K562 (cell line): Measurements from ENCODE around the gene KIF6. TPM values are rescaled to one million over a fixed set of nuclear protein-coding genes. Genes with fewer than 3 reads are reported as not detected.

Experiments used
- ATAC-seq: fragments of 200-7000 bp; cut with Tn5 transposase; 3 replicates; pipeline ENCODE4 v1.9.1; 2020; ENCODE audit warnings: moderate library complexity
- BruUV-seq: library from RNA; stranded (reverse); fragments of 400-500 nt; replicated peaks from 2 replicates; lab custom pipeline; 2021; lab: Mats Ljungman, UMichigan
- CTCF ChIA-PET: fragments of 300-600 bp; formaldehyde crosslinking; extraction: SDS; loops from one replicate; lab custom pipeline; 2021; ENCODE audit warnings: low intra/inter-chr PET ratio; lab: Yijun Ruan, JAX
- POLR2A ChIA-PET: fragments of 300-600, 350-650 bp; sonication (Branson Sonifier 250); formaldehyde crosslinking; extraction: SDS; loops from one replicate; lab custom pipeline; 2021; ENCODE audit warnings: antibody characterized with exemption, inconsistent platforms; lab: Yijun Ruan, JAX
- DNase-seq, 4 experiments: peaks; one replicate each; pipeline versions ENCODE4 v3.0.0 to v3.0.0-alpha.2; 2011 to 2018; ENCODE audit warnings: low spot score in 3 of 4, mixed read lengths in 3 of 4; ENCODE audit errors: extremely low read depth in 1 of 4
- FAIRE-seq: peaks from 2 replicates; lab custom pipeline; 2011; peaks lifted over from hg19 to GRCh38; lab: Jason Lieb, UNC
- H2AFZ ChIP-seq: 2 replicates; pipeline ENCODE4 v1.6.0; 2011; ENCODE audit warnings: low read depth, low read length, control low read depth, inconsistent platforms
- H3K27ac ChIP-seq: fragments of 200-600 bp; 3 replicates; pipeline ENCODE4 v1.8.0; 2011; ENCODE audit warnings: low read depth, mild to moderate bottlenecking, control low read depth, inconsistent platforms, low read length, moderate library complexity, mixed read lengths; ENCODE audit errors: extremely low read depth
- H3K27me3 ChIP-seq, 2 experiments: fragments of 300-600 bp in 1 of 2; 2 replicates in 1 of 2; 3 replicates in 1 of 2; pipeline versions ENCODE4 v1.6.0 to v1.8.0; 2011; ENCODE audit warnings: inconsistent platforms in 2 of 2, low read length in 2 of 2, mild to moderate bottlenecking in 1 of 2, mixed read lengths in 1 of 2, moderate library complexity in 1 of 2; ENCODE audit not compliant: control insufficient read depth in 2 of 2, insufficient read depth in 2 of 2
- H3K36me3 ChIP-seq: fragments of 300-600 bp; 3 replicates; pipeline ENCODE4 v1.8.0; 2011; ENCODE audit warnings: mild to moderate bottlenecking, low read length, inconsistent platforms; ENCODE audit not compliant: control insufficient read depth, insufficient read depth
- H3K4me1 ChIP-seq, 2 experiments: fragments of 200-600 bp in 1 of 2; replicated peaks in 1 of 2; 2 replicates in 1 of 2; 3 replicates in 1 of 2; pipeline versions ENCODE4 v1.5.1 to v1.8.0; 2011; ENCODE audit warnings: inconsistent platforms in 2 of 2, low read length in 2 of 2, mild to moderate bottlenecking in 1 of 2, mixed read lengths in 1 of 2, moderate library complexity in 1 of 2; ENCODE audit not compliant: control insufficient read depth in 2 of 2, insufficient read depth in 2 of 2
- H3K4me2 ChIP-seq: 2 replicates; pipeline ENCODE4 v1.6.1; 2011; ENCODE audit warnings: low read length, control low read depth, inconsistent platforms, mixed read lengths; ENCODE audit not compliant: insufficient read depth
- H3K4me3 ChIP-seq: fragments of 200-600 bp; sonication (generic), shearing (Covaris generic); 2 replicates; pipeline ENCODE4 v1.5.1; 2016; ENCODE audit warnings: control low read depth, inconsistent platforms
- H3K79me2 ChIP-seq: fragments of 200-600 bp; 3 replicates; pipeline ENCODE4 v1.8.0; 2011; ENCODE audit warnings: low read length, inconsistent platforms; ENCODE audit not compliant: control insufficient read depth, insufficient read depth
- H3K9ac ChIP-seq, 2 experiments: 2 replicates each; pipeline versions ENCODE4 v1.6.0 to v1.6.1; 2011; ENCODE audit warnings: low read depth in 2 of 2, low read length in 2 of 2, control low read depth in 1 of 2, inconsistent platforms in 1 of 2, mild to moderate bottlenecking in 1 of 2, mixed read lengths in 1 of 2; ENCODE audit not compliant: insufficient read depth in 1 of 2
- H3K9me1 ChIP-seq: one replicate; pipeline ENCODE4 v1.6.0; 2011; ENCODE audit warnings: inconsistent platforms, mild to moderate bottlenecking, low read length, moderate library complexity; ENCODE audit not compliant: control insufficient read depth, insufficient read depth
- H3K9me3 ChIP-seq: replicated peaks from 2 replicates; pipeline ENCODE4 v1.5.1; 2011; ENCODE audit warnings: low read depth, low read length, inconsistent platforms; ENCODE audit not compliant: control insufficient read depth, insufficient read depth
- H4K20me1 ChIP-seq: replicated peaks from 2 replicates; pipeline ENCODE4 v1.6.1; 2011; ENCODE audit warnings: low read length, inconsistent platforms, mixed read lengths; ENCODE audit not compliant: control insufficient read depth, insufficient read depth
- ARHGAP35 ChIP-seq: fragments of 450-650 bp; IDR thresholded peaks from 2 replicates; pipeline ENCODE4 v1.6.1; 2018; ENCODE audit not compliant: partially characterized antibody
- HDAC3 ChIP-seq: fragments of 450-650 bp; IDR thresholded peaks from 2 replicates; pipeline ENCODE4 v1.6.1; 2018; ENCODE audit warnings: borderline replicate concordance, mild to moderate bottlenecking, moderate library complexity; ENCODE audit not compliant: partially characterized antibody
- HMGXB4 ChIP-seq: sonication (generic); formaldehyde crosslinking; IDR thresholded peaks from 2 replicates; pipeline ENCODE4 v1.8.1; 2023; ENCODE audit warnings: mild to moderate bottlenecking, missing genetic modification reagents
- POLR3A ChIP-seq: IDR thresholded peaks from 2 replicates; pipeline ENCODE4 v1.6.1; 2011; ENCODE audit warnings: borderline replicate concordance, mild to moderate bottlenecking, moderate library complexity; ENCODE audit not compliant: insufficient read length, insufficient read depth; ENCODE audit errors: extremely low read depth
- RAD21 ChIP-seq, 2 experiments: fragments of 250-450 bp in 1 of 2; fragments of 450-650 bp in 1 of 2; sonication (Bioruptor Pico) in 1 of 2; formaldehyde crosslinking in 1 of 2; IDR thresholded peaks in 1 of 2; conservative IDR thresholded peaks in 1 of 2; 2 replicates each; pipeline versions ENCODE4 v1.4.0 to v1.8.0; 2020 to 2022; ENCODE audit warnings: mild to moderate bottlenecking in 2 of 2, moderate library complexity in 1 of 2
- SIRT6 ChIP-seq: IDR thresholded peaks from one replicate; pipeline ENCODE4 v1.6.1; 2012; ENCODE audit warnings: low read depth, mild to moderate bottlenecking, control low read depth, inconsistent platforms, low read length, moderate library complexity
- TCF15 ChIP-seq: fragments of 250-450 bp; sonication (Bioruptor Pico); IDR thresholded peaks from 2 replicates; pipeline ENCODE4 v1.8.0; 2022; ENCODE audit warnings: moderate library complexity, mild to moderate bottlenecking, inconsistent platforms
- TCF7L2 ChIP-seq: fragments of 150-350 bp; IDR thresholded peaks from 2 replicates; pipeline ENCODE4 v1.6.1; 2016; ENCODE audit warnings: low read depth, mild to moderate bottlenecking, low read length, moderate library complexity
- ZNF140 ChIP-seq: fragments of 250-450 bp; sonication (Bioruptor Pico); IDR thresholded peaks from 2 replicates; pipeline ENCODE4 v1.8.0; 2021; ENCODE audit warnings: moderate library complexity, mild to moderate bottlenecking, inconsistent platforms
- ZNF311 ChIP-seq: fragments of 250-450 bp; sonication (Bioruptor Pico); IDR thresholded peaks from 2 replicates; pipeline ENCODE4 v1.4.0; 2020; ENCODE audit warnings: mild to moderate bottlenecking, moderate library complexity
- ZNF408 ChIP-seq: fragments of 250-450 bp; sonication (Bioruptor Pico); IDR thresholded peaks from 2 replicates; pipeline ENCODE4 v1.4.0; 2020; ENCODE audit warnings: low read depth, mild to moderate bottlenecking, moderate library complexity
- WGBS: fragments of 100-300 bp; shearing (Covaris generic); methylation state at CpG from one replicate; pipeline ENCODE4 v1.1.6; 2016; ENCODE audit warnings: low coverage, mixed read lengths; ENCODE audit not compliant: insufficient coverage; ENCODE audit errors: missing lambda C conversion rate; 5-methylcytosine and 5-hydroxymethylcytosine counted together
- in situ Hi-C: fragments of 300-500 bp; cut with MboI; formaldehyde crosslinking; loops from 4 replicates; pipeline ENCODE4 v1.15.0; 2018; ENCODE audit warnings: inconsistent platforms, mixed read lengths
- intact Hi-C: fragments of 100-400 bp; cut with micrococcal nuclease; formaldehyde crosslinking; loops from 2 replicates; pipeline ENCODE4 v1.14.2; 2022
- polyA plus RNA-seq, 8 experiments: library from polyadenylated mRNA; depleted of rRNA in 4 of 8; stranded (reverse) in 5 of 8; unstranded in 3 of 8; fragments of >200 nt; fragmentation: Nextera tagmentation in 2 of 8; fragmentation: Illumina TruSeq in 1 of 8; extraction: Ambion mirVana in 2 of 8; extraction: Trizol in 1 of 8; gene quantifications; 2 replicates each; pipeline versions ENCODE4 v1.2.1 to v1.2.3, GENCODE V29; 2011 to 2014; ENCODE audit warnings: inconsistent platforms in 1 of 8, missing spikeins in 1 of 8
- total RNA-seq, 7 experiments: library from RNA; depleted of rRNA in 6 of 7; stranded (reverse); fragments of >200 nt in 6 of 7; fragmentation: Illumina TruSeq in 2 of 7; extraction: Trizol in 2 of 7; gene quantifications; 2 replicates each; pipeline versions ENCODE4 v1.2.1 to v1.2.3, GENCODE V29; 2011 to 2021; ENCODE audit warnings: low replicate concordance in 1 of 7
- TF ChIP-seq, protein P1 (sequence below): sonication (generic); formaldehyde crosslinking; IDR thresholded peaks from 2 replicates; pipeline ENCODE4 v1.8.0; 2022; ENCODE audit warnings: mild to moderate bottlenecking, missing genetic modification reagents, borderline replicate concordance
- TF ChIP-seq, protein P2 (sequence below), 3 experiments: IDR thresholded peaks in 2 of 3; conservative IDR thresholded peaks in 1 of 3; 2 replicates each; pipeline ENCODE4 v1.5.1; 2011 to 2012; ENCODE audit warnings: low read length in 3 of 3, mild to moderate bottlenecking in 3 of 3, control low read depth in 2 of 3, improper control_type of control experiment in 1 of 3, inconsistent platforms in 1 of 3, low read depth in 1 of 3, mixed read lengths in 1 of 3, moderate library complexity in 1 of 3; ENCODE audit not compliant: insufficient read depth in 2 of 3

The KIF6 gene
- total and polyA plus RNA-seq, 9 of the 15 experiments (the other 6 are each of a cell fraction or from before 2014, with no cell fraction given) = not detected

DNA sequence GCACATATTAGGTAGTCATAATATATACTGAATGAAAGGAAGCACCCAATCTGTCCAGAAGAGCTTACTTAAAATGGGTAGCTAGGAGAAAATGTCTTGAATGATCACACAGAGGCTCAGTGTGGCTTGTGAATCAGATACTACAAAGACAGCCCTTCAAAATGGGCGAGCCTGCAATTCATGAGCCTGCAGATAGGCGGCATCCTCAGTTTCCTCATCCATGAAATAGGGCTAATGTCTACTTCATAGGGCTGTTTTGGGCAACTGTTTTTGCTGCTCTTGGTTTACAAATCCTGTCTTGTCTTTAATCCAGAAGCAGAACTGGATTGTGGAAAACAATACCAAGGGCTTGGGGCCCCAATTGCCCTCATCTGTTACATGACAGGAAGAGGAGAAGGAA, 273.4 kb downstream of the KIF6 start:
- BruUV-seq = no TSS peak
- peak; percentile 32 to 42 (median 40) for DNase-seq
- peak; percentile 70 for FAIRE-seq
- Histone ChIP-seq H2AFZ (no peak overlapping the region), H3K79me2 (no peaks in the 10 kb centered on the region), H3K4me3 (no peak overlapping the region), H3K9me3 (no peaks in the 10 kb centered on the region), H4K20me1 (no peaks in the 10 kb centered on the region), H3K27me3 (no peaks in the 10 kb centered on the region), H3K4me1 (no peaks in the 10 kb centered on the region), H3K27ac (no peak overlapping the region), H3K9ac (no peak overlapping the region), H3K9me1 (no peaks in the 10 kb centered on the region), H3K36me3 (no peaks in the 10 kb centered on the region), H3K4me2 (no peak overlapping the region)
- in situ Hi-C loops = no loop called here
- peak; percentile 71 for ATAC-seq
- intact Hi-C loops = no loop called here
- ChIA-PET POLR2A (no interaction called here), CTCF (no interaction called here)
- WGBS = 0% methylated on average over 2 of the region's 2 CpGs
- TF ChIP-seq HMGXB4 (CRISPR knock-in tag) (no peak), ZNF408 (CRISPR knock-in tag) (no peak), RAD21 (CRISPR knock-in tag; conservative IDR thresholded peaks at IDR 0.05 in 1 of 2, IDR thresholded peaks at IDR 0.05 in 1 of 2) (peak in 1 of 2 experiments; percentile 34; a peak in 2 of 4 replicates), POLR3A (no peak), TCF15 (CRISPR knock-in tag) (no peak), TCF7L2 (no peak), SIRT6 (no peak), ARHGAP35 (no peak), ZNF311 (CRISPR knock-in tag) (no peak), ZNF140 (CRISPR knock-in tag) (no peak), HDAC3 (no peak)
- TF ChIP-seq, protein P1, sequence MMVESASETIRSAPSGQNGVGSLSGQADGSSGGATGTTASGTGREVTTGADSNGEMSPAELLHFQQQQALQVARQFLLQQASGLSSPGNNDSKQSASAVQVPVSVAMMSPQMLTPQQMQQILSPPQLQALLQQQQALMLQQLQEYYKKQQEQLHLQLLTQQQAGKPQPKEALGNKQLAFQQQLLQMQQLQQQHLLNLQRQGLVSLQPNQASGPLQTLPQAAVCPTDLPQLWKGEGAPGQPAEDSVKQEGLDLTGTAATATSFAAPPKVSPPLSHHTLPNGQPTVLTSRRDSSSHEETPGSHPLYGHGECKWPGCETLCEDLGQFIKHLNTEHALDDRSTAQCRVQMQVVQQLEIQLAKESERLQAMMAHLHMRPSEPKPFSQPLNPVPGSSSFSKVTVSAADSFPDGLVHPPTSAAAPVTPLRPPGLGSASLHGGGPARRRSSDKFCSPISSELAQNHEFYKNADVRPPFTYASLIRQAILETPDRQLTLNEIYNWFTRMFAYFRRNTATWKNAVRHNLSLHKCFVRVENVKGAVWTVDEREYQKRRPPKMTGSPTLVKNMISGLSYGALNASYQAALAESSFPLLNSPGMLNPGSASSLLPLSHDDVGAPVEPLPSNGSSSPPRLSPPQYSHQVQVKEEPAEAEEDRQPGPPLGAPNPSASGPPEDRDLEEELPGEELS = no peak
- TF ChIP-seq, protein P2, sequence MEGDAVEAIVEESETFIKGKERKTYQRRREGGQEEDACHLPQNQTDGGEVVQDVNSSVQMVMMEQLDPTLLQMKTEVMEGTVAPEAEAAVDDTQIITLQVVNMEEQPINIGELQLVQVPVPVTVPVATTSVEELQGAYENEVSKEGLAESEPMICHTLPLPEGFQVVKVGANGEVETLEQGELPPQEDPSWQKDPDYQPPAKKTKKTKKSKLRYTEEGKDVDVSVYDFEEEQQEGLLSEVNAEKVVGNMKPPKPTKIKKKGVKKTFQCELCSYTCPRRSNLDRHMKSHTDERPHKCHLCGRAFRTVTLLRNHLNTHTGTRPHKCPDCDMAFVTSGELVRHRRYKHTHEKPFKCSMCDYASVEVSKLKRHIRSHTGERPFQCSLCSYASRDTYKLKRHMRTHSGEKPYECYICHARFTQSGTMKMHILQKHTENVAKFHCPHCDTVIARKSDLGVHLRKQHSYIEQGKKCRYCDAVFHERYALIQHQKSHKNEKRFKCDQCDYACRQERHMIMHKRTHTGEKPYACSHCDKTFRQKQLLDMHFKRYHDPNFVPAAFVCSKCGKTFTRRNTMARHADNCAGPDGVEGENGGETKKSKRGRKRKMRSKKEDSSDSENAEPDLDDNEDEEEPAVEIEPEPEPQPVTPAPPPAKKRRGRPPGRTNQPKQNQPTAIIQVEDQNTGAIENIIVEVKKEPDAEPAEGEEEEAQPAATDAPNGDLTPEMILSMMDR (IDR thresholded peaks at IDR 0.05 in 2 of 3, conservative IDR thresholded peaks at IDR 0.05 in 1 of 3; ENCODE audit: insufficient read depth in 2 of 3, low read depth in 1 of 3, low read length in 3 of 3) = peak; percentile 40 to 64 (median 56); a peak in 5 of 6 replicates
